CD4-positive, alpha-beta T cell treated with Interleukin-17A for 4 hours (primary cell): Measurements from ENCODE around the gene CLASP1.
A peak's percentile ranks its signal among the peaks of the same experiment; 100 is the strongest.
"Not testable (repeated sequence)": the region's sequence is repeated elsewhere in the genome, so short reads cannot be mapped to it uniquely, and the experiment has no call there.

Source experiments
- DNase-seq: peaks from one replicate; pipeline ENCODE4 v3.0.0-alpha.2; 2020; ENCODE audit warnings: mixed read lengths

Gene CLASP1

DNA sequence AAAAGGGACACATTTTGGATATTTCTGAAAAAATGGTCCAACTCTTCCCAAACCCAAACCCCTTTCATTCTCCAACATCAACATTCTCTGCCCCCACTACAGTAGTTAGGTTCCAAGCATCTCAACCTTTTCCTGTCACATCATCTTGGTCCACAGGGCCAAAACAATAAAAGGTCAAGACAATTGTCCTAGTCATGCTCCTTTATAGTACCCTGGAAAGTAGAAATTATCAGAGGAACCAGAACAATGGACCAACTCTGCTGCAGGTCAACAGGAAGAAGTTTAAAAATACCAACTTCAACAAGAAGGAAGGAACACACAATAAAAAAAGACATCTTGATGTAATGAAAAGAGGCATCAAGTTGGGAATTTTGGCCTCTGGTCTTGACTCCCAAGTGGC is 36.1 kb downstream of the CLASP1 start:
- DNase-seq, result no peak

DNA sequence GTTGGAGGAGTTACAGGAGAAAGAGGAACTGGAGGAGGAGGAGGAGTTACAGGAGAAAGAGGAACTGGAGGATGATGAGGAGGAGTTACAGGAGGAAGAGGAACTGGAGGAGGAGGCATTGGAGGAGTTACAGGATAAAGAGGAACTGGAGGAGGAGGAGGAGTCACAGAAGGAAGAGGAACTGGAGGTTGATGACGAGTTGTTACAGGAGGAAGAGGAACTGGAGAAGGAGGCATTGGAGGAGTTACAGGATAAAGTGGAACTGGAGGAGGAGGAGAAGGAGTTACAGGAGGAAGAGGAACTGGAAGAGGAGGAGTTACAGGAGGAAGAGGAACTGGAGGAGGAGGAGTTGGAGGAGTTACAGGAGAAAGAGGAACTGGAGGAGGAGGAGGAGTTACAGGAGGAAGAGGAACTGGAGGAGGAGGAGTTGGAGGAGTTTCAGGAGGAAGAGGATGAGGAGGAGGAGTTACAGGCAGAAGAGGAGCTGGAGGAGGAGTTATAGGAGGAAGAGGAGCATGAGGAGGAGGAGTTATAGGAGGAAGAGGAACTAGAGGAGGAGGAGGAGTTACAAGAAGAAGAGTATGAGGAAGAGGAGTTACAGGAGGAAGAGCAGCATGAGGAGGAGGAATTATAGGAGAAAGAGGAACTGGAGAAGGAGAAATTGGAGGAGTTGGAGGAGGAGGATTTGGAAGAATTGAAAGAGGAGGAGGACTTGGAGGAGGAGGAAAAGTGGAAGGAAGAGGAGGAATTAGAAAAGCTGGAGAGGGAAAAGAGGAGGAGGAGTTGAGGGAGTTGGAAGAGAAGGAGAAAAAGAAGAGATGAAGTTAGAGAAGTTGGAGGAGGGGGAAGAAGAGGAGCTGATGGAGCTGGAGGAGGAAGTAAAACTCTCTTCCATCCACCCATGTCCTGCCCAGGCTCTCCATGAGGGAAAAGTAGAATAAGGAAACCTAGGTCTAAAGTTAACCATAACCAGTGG is 37.2 kb downstream of the CLASP1 start:
- no peak for DNase-seq

DNA sequence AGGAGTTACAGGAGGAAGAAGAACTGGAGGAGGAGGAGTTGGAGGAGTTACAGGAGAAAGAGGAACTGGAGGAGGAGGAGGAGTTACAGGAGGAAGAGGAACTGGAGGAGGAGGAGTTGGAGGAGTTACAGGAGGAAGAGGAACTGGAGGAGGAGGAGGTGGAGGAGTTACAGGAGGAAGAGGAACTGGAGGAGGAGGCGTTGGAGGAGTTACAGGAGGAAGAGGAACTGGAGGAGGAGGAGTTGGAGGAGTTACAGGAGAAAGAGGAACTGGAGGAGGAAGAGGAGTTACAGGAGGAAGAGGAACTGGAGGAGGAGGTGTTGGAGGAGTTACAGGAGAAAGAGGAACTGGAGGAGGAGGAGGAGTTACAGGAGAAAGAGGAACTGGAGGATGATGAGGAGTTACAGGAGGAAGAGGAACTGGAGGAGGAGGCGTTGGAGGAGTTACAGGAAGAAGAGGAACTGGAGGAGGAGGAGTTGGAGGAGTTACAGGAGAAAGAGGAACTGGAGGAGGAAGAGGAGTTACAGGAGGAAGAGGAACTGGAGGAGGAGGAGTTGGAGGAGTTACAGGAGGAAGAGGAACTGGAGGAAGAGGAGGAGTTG is 38.1 kb downstream of the CLASP1 start:
- DNase-seq, result not testable (repeated sequence)

DNA sequence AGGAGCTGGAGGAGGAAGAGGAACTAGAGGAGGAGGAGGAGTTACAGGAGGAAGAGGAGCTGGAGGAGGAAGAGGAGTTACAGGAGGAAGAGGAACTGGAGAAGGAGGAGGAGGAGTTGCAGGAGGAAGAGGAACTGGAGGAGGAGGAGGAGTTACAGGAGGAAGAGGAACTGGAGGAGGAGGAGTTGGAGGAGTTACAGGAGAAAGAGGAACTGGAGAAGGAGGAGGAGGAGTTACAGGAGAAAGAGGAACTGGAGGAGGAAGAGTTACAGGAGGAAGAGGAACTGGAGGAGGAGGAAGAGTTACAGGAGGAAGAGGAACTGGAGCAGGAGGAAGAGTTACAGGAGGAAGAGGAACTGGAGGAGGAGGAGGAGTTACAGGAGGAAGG is 38.8 kb downstream of the CLASP1 start:
- DNase-seq, result not testable (repeated sequence)

DNA sequence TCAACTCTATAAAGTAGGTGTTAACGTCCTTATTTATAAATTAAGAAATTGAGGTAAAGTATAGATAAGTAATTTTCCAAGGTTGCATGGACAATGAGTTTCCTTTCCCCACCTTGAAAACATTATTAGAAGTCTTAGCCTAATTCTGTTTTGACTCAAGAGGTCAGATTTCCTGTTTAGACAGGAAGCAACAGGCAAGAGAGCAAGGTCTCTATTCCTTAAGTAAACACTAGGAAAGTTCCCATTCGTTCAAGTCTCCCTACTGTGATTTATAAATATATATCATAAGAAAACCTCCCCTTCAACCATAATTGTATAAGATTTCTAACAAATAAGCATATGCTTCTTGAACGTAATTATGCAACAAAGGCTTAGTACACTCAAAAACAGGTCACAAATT is 40.3 kb downstream of the CLASP1 start:
- DNase-seq, result no peak

DNA sequence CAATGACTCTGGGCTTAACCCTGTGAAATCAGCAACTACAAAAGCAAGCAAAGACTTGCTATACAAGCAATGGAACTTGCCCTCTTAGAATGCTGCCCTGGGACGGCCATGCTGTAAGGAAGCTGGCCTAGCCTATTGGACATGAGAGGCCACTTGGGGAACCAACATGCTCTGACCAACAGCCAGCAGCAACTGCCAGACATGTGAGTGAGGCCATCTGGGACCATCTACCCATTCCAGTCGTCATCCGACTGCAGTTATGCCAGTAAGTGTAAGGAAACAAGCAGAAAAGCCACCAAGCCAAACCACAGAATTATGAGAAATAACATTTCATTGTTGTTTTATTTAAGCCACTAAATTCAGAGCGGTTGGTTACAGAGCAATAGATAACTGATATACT is 40.9 kb downstream of the CLASP1 start:
- no peak for DNase-seq

DNA sequence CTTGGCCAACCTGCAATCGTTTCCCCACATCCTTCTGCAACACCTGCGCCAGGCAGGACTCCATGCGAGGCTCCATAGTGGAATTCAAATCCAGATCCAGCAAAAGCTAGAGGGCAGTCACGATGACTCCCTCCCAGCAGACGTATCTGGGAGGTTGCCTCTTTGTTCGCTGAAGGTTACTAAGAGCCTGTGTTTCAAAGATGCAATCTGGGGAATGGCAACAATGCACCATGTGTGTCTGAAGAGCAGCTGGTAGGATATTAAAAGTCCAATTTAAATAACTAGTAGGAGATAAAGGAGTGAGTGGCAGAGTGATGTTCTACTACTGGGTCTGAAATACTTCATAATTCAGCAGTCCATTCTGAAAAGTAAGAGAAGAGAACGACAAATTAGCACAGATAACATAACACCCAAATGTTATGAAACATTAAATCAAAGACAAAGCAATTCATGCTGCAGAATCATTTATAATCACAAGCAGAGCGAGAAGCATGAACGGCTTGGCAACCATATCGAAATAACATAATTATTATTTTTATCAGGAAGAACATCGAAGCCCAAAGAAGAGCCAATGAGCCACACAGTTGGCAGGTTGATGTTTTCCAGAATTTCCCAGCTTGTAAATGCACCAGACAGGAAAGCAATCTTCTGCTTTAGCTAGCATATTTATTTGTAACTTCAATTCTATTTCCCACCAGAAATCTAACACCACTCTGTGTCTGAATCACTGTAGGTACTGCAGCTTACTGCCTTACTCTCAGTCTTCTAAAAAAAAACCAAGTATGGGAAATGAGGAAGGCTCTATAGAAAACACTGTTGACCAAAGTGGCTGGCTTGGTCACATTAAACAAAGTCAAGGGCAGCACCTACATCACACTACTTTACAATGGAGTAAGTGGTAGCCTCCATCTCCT is 43.2 kb downstream of the CLASP1 start:
- no peak for DNase-seq

DNA sequence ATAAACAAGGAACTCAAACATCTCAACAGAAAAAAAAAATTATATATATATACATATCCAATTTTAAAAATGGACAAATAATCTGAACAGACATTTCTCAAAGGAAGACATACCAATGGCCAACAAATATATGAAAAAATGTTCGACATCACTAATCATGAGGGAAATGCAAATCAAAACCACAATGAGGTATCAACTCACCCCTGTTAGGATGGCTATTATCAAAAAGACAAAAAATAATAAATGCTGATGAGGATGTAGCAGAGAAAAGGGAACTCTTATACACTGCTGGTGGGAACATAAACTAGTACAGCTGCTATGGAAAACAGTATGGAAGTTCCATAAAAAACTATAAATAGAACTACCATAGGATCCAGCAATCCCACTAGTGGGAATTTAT is 46.1 kb downstream of the CLASP1 start:
- no peak for DNase-seq

DNA sequence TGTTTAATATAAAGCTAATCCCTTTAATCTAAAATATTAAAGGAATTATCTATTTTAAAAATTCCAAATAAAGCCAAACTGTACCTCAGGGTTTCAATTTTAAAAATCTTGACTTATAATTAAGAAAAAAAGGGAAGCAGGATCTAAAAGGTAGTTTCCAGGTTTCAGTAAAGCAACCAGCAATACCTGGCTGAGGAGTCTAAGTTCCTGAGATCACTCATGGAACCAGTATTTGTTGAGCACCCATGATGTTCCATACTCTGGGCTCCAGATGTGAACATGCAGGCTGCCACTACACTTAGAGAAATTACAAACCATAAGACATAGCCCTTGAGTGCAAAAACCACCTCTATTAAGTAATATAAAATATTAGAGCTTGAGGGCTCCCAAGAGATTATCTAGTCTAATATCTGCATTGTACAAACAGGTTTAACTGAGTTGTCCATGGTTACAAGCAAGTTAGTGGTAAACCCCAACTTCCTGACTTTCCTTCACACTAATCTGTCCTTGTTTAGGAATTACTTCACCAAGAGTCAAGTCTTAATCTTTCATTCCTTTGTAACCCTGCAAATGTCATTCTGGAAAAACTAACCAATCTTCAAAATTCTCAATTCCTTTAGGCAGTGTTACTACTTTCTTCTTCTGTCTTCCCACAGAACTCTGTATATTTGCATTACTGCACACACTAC is 49.2 kb downstream of the CLASP1 start:
- DNase-seq, result no peak

DNA sequence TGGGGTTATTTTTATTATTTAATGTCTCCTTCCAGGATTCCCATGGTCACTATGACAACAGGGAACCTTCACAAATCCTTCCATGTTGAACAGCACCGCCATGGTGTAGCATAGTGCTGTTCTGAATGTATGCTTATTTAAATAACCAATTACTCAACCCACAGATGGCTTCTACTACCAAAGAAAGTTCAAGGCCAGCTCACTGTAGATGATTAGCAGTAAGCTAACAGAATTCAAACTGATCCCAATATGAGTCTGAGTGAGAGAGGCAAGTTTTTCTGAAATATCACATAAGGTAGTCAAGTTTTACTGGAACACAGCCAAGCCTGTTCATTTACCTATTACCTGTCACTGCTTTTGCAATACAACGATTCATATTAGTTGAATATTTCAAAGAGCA is 51.2 kb downstream of the CLASP1 start:
- DNase-seq, result no peak

DNA sequence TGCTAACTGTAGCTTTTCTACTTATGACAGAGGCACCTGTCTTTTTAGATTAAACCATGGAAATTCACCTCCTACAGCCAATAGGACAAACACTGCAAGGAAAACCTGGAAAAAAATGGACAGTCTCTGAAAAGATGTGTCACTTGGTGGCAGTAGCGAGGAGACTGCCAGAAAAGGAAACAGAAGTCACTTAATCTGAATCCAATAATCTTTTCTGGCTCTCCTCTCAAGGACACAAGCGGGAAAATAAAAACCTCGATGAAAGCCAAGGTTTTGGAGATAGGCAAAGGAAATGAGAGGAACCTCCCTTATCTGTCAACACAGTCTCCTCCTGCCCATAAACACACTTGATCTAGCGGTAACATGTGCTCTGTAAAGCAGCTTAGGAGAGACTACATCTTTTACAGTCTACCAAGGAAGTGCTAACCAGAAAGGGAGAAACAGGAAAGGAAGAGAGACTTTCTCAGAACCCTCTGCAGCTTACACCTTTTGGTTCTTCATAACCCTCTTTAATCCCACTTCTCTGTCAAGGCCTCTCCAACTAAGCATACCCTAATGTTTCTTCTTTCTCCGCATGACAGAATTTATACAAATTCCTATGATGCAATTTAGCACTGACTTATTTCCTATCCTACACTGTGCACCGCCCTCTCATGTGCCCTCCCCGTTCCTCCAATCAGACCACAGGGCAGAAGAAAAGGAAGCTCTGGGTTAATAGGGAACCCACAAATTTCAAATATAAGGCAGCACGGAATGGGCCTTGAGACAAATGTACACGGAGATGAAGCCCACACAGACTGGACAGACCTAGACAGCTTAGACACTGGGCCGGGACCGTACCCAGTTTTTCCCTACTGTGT is 52.8 kb downstream of the CLASP1 start:
- DNase-seq, result peak; percentile 7

DNA sequence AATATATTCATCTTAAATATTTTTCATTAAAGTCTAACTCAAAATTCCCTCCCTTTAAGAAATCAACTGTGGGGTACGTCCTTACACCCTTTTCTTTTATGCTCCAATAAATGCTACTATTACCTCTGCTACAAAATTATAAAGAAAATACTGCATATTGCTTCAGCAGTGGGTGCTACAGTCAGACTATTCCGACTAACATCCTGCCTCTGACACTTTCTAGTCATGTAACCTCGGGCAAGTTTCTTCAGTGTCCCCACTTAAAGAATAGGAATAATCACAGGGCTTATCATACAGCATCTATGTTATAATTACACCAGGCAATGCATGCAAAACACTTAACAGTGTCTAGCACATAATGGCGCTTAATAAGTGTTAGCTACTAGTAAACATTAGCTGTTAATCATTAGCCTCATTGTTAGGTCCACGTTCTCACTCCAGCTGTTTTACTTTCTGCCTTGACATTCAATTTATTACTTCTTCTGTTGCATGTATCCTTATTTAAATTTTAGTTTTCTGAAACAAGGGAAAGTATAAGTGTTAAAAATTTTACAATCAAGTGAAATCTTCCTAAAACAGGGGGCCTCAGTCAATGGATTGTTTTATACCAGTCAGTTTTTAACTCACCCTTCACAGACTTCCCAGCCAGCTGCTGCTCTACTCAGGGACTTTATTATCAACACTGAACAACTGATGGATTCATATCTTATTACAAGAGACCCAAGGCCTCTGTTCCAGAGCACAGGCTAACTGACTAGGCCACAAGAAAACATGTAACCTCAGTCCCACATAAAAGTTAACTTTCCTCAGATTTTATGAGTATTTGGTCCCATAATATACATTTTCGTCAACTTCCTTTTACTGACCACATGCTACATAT is 54.0 kb downstream of the CLASP1 start:
- DNase-seq, result no peak

DNA sequence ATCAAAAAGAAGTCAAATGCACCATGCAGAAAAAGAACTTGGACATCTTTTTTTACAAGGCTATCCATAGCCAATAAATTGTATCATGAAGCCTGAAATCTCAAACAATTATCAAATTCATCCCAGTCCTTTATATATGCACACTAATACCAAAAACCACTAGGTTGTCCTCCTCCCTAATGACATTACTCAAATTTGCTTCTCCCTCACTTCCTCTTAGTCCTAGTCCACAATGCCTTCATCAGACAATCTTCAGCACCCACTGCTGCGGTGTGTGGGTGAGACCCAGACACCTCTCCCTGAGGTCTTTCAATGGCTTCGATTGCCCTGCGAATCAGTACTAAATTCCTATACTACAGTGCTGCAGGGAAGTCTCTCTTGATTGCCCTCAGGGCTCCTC is 58.1 kb downstream of the CLASP1 start:
- DNase-seq, result no peak

DNA sequence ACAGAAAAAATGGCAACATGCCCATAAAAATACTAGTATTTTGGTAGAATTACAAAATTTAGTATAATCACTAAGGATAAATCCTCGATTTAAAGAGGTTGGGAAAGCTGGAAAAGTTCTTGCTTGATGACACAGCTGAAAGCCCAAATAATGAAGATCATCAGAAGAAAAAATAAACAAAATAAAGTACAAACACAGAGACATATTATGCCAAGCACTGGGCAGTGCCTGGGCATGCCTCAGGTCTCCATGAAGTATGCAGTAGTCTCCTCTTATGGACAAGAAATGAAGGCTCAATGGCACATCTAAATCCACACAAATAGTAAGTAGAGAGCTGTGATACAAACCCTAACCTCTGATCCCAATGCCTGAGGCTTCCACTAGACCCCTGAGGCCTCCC is 60.9 kb downstream of the CLASP1 start:
- no peak for DNase-seq

DNA sequence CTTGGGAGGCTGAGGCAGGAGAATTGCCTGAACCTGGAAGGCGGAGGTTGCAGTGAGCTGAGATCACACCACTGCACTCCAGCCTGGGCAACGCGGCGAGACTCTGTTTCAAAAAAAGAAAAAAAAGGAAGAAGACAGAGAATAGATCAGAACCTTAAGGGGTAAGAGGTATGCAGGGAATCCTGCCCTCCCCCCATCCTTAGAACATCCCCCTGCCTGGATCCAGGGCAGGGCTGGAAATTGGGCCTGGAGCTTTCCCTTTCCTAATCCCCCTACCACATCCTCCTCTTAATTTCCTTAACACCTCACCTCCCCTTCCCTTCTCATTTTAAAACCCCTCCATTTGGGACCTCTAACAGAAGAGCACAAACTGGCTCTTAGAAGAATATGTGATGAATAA is 62.1 kb downstream of the CLASP1 start:
- DNase-seq, result no peak

DNA sequence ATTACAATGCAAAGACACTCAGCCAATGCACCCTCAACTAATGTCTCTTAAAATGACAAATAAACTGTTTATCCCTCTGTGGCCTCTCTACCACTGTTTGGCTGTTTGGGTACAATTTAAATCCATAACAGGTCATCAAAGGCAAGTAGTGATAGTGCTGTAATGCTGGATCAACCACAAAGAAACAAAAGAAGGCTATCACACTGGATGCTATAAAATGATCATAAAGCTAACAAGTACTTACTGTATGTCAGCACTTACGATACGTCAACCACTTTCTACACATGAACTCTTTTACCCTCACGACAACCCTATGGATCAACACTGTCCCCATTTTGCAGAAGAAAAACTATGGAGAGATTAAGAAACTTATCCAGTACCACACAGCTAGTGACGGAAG is 64.5 kb downstream of the CLASP1 start:
- no peak for DNase-seq

DNA sequence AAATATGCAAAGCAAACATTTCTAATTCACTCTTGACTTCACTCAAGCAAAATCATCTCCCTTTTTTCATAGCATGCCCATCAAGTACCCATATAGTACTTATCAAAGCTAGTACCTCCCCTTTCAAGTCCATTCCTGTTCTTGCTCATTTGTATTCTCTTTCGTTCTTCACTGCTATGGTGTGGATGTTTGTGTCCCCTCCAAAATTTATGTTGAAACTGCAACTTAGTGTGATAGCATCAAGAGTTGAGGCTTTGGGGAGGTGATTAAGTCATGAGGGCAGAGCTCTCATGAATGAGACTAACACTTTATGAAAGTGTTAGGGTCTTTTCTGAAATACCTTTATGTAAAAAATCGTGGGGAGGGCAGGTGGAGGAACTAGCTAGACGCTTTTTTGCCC is 65.7 kb downstream of the CLASP1 start:
- DNase-seq, result no peak

DNA sequence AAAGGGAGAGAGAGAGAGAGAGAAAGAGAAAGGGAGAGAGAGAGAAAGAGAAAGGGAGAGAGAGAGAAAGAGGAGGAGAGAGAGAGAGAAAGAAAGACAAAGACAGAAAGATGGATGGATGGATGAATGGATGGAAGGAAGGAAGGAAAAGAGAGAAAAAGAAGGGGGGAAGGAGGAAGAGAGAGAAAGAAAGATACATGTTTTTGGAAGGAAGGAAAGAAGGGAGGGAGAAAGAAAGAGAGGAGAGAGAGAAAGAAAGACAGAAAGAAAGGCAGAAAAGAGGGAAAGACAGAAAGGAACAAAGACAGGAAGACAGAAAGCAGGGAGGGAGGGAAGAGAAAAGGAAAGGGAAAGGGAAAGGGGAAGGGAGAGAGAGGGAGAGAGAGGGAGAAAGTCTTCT is 67.0 kb downstream of the CLASP1 start:
- DNase-seq, result no peak

DNA sequence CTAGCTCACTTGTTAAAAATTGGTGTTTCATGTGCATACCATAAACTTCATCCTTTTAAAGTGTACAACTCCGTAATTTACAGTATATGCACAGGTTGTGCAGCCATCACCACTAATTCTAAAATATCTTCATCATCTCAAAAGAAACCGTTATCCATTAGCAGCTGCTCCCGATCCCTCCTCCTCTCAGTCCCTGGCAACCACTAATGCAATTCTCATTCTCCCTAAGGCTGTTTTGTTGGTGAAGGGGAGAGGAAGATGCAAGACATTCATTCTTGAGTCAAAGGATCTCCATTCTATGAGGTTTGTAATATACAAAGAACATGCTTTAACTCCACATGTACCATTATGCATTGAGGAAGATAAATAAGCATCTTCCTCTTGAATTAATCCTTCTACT is 70.0 kb downstream of the CLASP1 start:
- DNase-seq, result no peak

DNA sequence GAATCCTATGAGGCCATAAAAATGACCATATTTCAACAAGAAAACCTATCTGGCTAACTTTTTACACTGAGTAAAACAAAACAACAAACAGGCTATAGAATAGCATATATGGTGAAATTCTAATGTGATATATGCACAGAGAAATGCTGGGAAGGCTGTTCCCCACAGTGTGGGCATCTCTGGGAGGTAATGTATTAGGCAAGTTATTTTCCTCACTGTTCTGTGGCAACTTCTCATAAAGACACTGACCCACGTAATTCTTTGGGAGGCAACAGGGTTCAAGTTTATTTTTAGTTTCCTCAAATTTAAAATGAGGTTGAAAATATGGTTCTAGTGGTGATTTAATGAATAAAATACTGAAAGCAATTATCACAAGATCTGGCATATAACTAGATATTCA is 71.9 kb downstream of the CLASP1 start:
- DNase-seq, result no peak

DNA sequence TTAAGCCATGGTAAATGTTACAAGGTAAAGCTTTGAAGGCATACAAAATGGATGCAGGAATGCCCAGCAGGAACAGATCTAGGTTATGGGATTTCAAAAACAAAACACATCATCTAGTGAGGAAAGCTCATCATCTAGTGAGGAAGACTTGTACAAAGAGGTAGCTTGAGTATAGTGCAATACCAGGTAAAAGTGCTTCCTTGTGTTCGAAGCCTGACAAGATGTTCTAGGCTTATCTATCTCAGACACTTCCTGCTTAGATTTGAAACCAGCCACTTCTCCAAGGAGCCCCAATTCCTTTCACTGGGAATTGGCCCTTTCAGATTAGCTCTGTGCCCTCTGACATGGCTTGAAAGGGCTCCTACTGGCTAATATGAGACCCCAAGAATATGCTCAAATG is 73.0 kb downstream of the CLASP1 start:
- no peak for DNase-seq
